Measurements from ENCODE around the gene AHCTF1.

GRCh38 chr1:246901874-246902273, 29.9 kb downstream of the AHCTF1 start:
- TF ChIP-seq POLR2A (IDR thresholded peaks at IDR 0.05) (no peak), CTCF (IDR thresholded peaks at IDR 0.05) (no peak)

Measured in thyroid gland (tissue), 4 donors.